Measurements from ENCODE around the gene NAALADL2.
"Not testable (repeated sequence)": the region's sequence is repeated elsewhere in the genome, so short reads cannot be mapped to it uniquely, and the experiment has no call there.

NAALADL2 gene

GRCh38 chr3:175726228-175726627 is 867.1 kb downstream of the NAALADL2 start:
- no peak for DNase-seq

- no peak for DNase-seq
Measured at GRCh38 chr3:175728566-175728965, 869.4 kb downstream of the NAALADL2 start.

- DNase-seq: no peak
Measured at GRCh38 chr3:175729466-175729865, 870.3 kb downstream of the NAALADL2 start.

GRCh38 chr3:175731543-175731942 is 872.4 kb downstream of the NAALADL2 start:
- no peak for DNase-seq

GRCh38 chr3:175732017-175732416 is 872.9 kb downstream of the NAALADL2 start:
- no peak for DNase-seq

GRCh38 chr3:175735866-175736265 is 876.7 kb downstream of the NAALADL2 start:
- no peak for DNase-seq

- no peak for DNase-seq
Measured at GRCh38 chr3:175737646-175738572, 878.8 kb downstream of the NAALADL2 start.

- DNase-seq: no peak
Measured at GRCh38 chr3:175741951-175742350, 882.8 kb downstream of the NAALADL2 start.

GRCh38 chr3:175743733-175744400 is 884.7 kb downstream of the NAALADL2 start:
- no peak for DNase-seq

GRCh38 chr3:175746308-175746707 is 887.2 kb downstream of the NAALADL2 start:
- DNase-seq: no peak

- DNase-seq: no peak
Measured at GRCh38 chr3:175748087-175748730, 889.1 kb downstream of the NAALADL2 start.

- no peak for DNase-seq
Measured at GRCh38 chr3:175749981-175750380, 890.8 kb downstream of the NAALADL2 start.

GRCh38 chr3:175751089-175751488 is 892.0 kb downstream of the NAALADL2 start:
- DNase-seq: no peak

- DNase-seq: no peak
Measured at GRCh38 chr3:175763948-175764347, 904.8 kb downstream of the NAALADL2 start.

- DNase-seq: no peak
Measured at GRCh38 chr3:175764722-175765121, 905.6 kb downstream of the NAALADL2 start.

GRCh38 chr3:175770426-175770825 is 911.3 kb downstream of the NAALADL2 start:
- no peak for DNase-seq

GRCh38 chr3:175777495-175777894 is 918.4 kb downstream of the NAALADL2 start:
- DNase-seq: no peak

- no peak for DNase-seq
Measured at GRCh38 chr3:175777965-175778364, 918.8 kb downstream of the NAALADL2 start.

- no peak for DNase-seq
Measured at GRCh38 chr3:175778994-175779393, 919.9 kb downstream of the NAALADL2 start.

GRCh38 chr3:175787109-175787508 is 928.0 kb downstream of the NAALADL2 start:
- not testable (repeated sequence) for DNase-seq

GRCh38 chr3:175792245-175792644 is 933.1 kb downstream of the NAALADL2 start:
- DNase-seq: no peak

GRCh38 chr3:175798326-175798725 is 939.2 kb downstream of the NAALADL2 start:
- DNase-seq: no peak

GRCh38 chr3:175805825-175806224 is 946.7 kb downstream of the NAALADL2 start:
- DNase-seq: no peak

- DNase-seq: no peak
Measured at GRCh38 chr3:175807175-175807574, 948.0 kb downstream of the NAALADL2 start.
